Mesothelial cell of epicardium (in vitro differentiated cells): ENCODE measurements around the gene KHNYN. TPM values are rescaled to one million over a fixed set of nuclear protein-coding genes. Genes with fewer than 3 reads are reported as not detected.

ENCODE experiments used
- DNase-seq, 2 experiments: peaks; one replicate each; pipeline ENCODE4 v3.0.0; 2021; ENCODE audit warnings: low spot score in 2 of 2; ENCODE audit not compliant: unreplicated experiment in 2 of 2
- H3K27ac Mint-ChIP-seq: 2 replicates; pipeline ENCODE4 v1.8.0; 2021; ENCODE audit warnings: mixed read lengths
- H3K27me3 Mint-ChIP-seq: 2 replicates; pipeline ENCODE4 v1.8.0; 2021; ENCODE audit warnings: low read depth, mixed read lengths
- H3K36me3 Mint-ChIP-seq: 2 replicates; pipeline ENCODE4 v1.8.0; 2021; ENCODE audit warnings: mixed read lengths
- H3K4me1 Mint-ChIP-seq: 2 replicates; pipeline ENCODE4 v1.8.0; 2021; ENCODE audit warnings: mixed read lengths
- H3K4me3 Mint-ChIP-seq: 2 replicates; pipeline ENCODE4 v1.8.0; 2021; ENCODE audit warnings: mild to moderate bottlenecking, moderate library complexity, mixed read lengths
- H3K9me3 Mint-ChIP-seq: 2 replicates; pipeline ENCODE4 v1.8.0; 2021; ENCODE audit warnings: mixed read lengths
- CTCF ChIP-seq: fragments of 200-600 bp; sonication (generic); IDR thresholded peaks from one replicate; pipeline ENCODE4 v1.5.0; 2021; ENCODE audit warnings: antibody characterized with exemption; ENCODE audit not compliant: unreplicated experiment
- total RNA-seq: library from RNA; stranded (reverse); gene quantifications from 3 replicates; pipeline ENCODE4 v1.2.1, GENCODE V29; 2021

KHNYN gene
- total RNA-seq, 1 donor from 2014 or later: 92.2 TPM

DNA sequence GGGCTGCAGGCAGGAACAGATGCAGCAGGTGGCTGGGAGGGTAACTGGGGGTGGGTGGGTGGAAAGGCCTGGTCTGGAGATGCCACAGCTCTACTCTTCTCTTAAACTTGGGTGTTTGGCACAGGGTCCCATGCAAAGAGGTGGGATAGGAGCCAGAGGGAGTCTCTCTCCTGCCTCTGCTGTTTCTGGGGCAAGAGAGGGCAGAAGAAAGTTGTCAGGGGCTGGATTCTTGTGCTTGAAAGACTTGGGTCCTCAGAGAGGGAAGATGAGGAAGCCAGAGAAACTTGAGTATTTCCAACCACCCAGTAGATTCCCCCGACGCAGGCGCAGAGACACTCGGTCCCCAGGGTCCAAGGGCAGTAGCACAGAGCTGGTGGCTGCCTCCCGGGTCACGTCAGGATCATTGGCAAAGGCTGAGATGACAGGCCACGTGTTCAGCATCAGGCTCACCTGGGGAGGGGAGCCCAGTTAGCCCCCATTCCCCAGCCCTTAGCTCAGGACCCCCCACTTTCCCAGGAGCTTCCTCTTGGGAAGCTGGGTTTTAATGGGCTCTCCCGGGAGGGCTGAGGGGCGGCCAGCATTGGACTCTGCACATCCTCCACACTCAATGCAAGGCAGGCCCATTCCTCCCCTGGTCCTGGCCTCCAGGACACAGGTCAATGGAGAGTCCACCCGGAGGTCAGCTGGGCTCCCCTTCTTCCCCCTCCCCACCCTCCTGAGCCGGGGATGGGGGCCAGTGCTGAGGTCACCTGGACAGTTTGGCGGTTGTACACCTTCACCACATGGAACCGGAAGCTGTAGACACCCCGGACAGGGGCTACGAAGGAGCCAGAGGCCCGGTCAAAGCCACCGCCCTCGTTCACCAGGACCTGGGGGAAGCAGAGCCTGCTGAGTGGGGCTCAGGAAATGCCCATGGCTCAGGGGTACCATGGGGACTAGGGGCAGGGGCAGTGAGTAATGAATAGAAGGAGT lies 1.9 kb upstream of the KHNYN start:
- Mint-ChIP-seq H3K27me3 (no peaks in the 10 kb centered on the region), H3K27ac (peak overlapping the region; percentile 50), H3K36me3 (peaks cover 5% of the 10 kb centered on the region), H3K9me3 (no peaks in the 10 kb centered on the region), H3K4me3 (no peak overlapping the region), H3K4me1 (peaks cover 46% of the 10 kb centered on the region)
- no peak for DNase-seq
- no peak for TF ChIP-seq CTCF

- Mint-ChIP-seq H3K4me3 (peak overlapping the region; percentile 77), H3K9me3 (no peaks in the 10 kb centered on the region), H3K27ac (peak overlapping the region; percentile 98), H3K27me3 (no peaks in the 10 kb centered on the region), H3K4me1 (peaks cover 52% of the 10 kb centered on the region), H3K36me3 (peaks cover 10% of the 10 kb centered on the region)
- TF ChIP-seq CTCF: no peak
- no peak for DNase-seq
Measured at GRCh38 chr14:24428628-24429394, 943 bp upstream of the KHNYN start.

DNA sequence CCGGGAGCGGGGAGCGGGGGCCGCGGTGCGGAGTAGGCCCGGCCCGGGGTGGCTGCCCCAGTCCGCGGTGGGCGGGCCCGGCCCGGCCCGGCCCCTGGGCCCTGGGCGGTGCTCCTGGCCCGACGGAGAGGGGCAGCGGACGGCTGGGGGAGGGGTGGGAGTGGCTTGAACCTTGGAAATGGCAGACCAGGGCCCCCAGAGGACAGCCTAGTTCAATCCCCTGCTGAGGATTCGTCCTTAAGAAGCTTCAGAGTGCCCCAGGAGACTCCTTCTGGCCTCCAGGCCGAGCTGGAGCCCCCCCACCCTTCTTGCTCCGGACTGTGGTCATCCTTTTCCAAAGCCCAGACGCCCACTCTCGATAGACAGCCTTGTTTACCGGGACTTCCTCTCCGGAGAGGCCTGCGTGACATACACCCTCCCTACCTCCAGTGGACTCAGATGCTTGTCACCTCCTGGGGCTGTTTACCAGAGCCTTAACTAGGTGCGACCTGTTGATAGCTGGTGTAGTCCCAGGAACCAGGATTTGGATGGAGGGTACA lies 458 bp downstream of the KHNYN start:
- DNase-seq: no peak
- H3K27me3 Mint-ChIP-seq: no peaks in the 10 kb centered on the region
- peaks cover 51% of the 10 kb centered on the region for H3K4me1 Mint-ChIP-seq
- H3K4me3 Mint-ChIP-seq: peak overlapping the region; percentile 84
- H3K9me3 Mint-ChIP-seq: no peaks in the 10 kb centered on the region
- H3K27ac Mint-ChIP-seq: peak overlapping the region; percentile 95
- TF ChIP-seq CTCF: no peak
- peaks cover 10% of the 10 kb centered on the region for H3K36me3 Mint-ChIP-seq

GRCh38 chr14:24430682-24431568 lies 1.2 kb downstream of the KHNYN start:
- no peak for TF ChIP-seq CTCF
- DNase-seq: no peak
- H3K27me3 Mint-ChIP-seq: no peaks in the 10 kb centered on the region
- H3K4me1 Mint-ChIP-seq: peaks cover 44% of the 10 kb centered on the region
- H3K27ac Mint-ChIP-seq: peak overlapping the region; percentile 95
- H3K36me3 Mint-ChIP-seq: peaks cover 10% of the 10 kb centered on the region
- peak overlapping the region; percentile 84 for H3K4me3 Mint-ChIP-seq
- no peaks in the 10 kb centered on the region for H3K9me3 Mint-ChIP-seq
